ENCODE measurements around the gene SPEN. TPM values are rescaled to one million over a fixed set of nuclear protein-coding genes. Genes with fewer than 3 reads are reported as not detected.
A peak's percentile ranks its signal among the peaks of the same experiment; 100 is the strongest.

Gene SPEN
- total and polyA plus RNA-seq, 9 of the 15 experiments (the other 6 are each of a cell fraction or from before 2014, with no cell fraction given): 5.7 to 87.5 (median 27.2) TPM

DNA sequence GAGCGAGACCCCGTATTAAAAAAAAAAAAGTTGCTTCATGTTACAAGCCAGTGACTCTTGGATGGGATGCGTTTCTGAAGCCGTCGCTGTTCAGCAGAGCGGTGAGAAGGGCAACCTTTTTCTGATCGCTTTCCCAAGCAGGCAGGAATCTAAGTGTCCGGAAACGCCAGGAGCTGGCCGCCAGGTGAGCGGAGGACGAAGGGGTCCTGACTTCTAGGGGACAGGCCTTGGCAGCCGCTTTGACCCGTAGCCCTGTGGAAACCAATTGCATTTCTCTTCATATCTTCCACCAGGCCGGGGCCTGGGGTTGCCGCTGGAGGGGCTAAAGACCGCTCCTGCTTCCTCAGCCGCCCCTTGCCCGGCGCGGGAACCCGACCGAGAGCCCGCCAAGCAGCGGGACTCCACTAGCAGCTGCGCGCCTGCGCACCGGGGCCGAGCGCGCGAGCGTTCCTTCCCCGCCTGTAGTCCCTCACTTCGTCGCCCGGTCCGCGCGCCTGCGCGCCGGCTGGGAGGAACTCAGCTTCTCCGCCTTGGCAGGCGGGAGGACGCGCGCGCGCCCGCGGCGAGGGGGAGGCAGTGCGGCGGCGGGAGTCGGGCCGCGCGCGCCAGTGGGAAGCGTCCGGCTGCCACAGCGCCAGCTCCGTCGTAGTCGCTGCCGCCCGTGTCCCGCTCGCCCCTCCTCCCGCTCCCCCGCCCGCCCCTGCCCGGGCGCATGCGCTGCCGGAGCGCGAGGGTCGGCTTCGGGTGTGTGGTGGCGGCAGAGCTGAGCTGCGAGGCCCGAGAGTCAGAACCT lies at the start of gene SPEN (continued):
- TF ChIP-seq, protein P1, sequence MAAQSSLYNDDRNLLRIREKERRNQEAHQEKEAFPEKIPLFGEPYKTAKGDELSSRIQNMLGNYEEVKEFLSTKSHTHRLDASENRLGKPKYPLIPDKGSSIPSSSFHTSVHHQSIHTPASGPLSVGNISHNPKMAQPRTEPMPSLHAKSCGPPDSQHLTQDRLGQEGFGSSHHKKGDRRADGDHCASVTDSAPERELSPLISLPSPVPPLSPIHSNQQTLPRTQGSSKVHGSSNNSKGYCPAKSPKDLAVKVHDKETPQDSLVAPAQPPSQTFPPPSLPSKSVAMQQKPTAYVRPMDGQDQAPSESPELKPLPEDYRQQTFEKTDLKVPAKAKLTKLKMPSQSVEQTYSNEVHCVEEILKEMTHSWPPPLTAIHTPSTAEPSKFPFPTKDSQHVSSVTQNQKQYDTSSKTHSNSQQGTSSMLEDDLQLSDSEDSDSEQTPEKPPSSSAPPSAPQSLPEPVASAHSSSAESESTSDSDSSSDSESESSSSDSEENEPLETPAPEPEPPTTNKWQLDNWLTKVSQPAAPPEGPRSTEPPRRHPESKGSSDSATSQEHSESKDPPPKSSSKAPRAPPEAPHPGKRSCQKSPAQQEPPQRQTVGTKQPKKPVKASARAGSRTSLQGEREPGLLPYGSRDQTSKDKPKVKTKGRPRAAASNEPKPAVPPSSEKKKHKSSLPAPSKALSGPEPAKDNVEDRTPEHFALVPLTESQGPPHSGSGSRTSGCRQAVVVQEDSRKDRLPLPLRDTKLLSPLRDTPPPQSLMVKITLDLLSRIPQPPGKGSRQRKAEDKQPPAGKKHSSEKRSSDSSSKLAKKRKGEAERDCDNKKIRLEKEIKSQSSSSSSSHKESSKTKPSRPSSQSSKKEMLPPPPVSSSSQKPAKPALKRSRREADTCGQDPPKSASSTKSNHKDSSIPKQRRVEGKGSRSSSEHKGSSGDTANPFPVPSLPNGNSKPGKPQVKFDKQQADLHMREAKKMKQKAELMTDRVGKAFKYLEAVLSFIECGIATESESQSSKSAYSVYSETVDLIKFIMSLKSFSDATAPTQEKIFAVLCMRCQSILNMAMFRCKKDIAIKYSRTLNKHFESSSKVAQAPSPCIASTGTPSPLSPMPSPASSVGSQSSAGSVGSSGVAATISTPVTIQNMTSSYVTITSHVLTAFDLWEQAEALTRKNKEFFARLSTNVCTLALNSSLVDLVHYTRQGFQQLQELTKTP (IDR thresholded peaks at IDR 0.05; ENCODE audit: low read depth in 1 of 2, partially characterized antibody in 2 of 2): peak; percentile 1 to 7
- TF ChIP-seq RHOXF2B (CRISPR knock-in tag; conservative IDR thresholded peaks at IDR 0.05): 0 out of 2 replicates have a peak, but pooled peaks have one; percentile 50
- TF ChIP-seq PHF21A (IDR thresholded peaks at IDR 0.05; ENCODE audit: borderline replicate concordance, low read depth): no peak
- TF ChIP-seq TOE1 (IDR thresholded peaks at IDR 0.05; ENCODE audit: borderline replicate concordance): 0 out of 2 replicates have a peak, but pooled peaks have one; percentile 11
- TF ChIP-seq TOE1 (CRISPR knock-in tag; IDR thresholded peaks at IDR 0.05; ENCODE audit: borderline replicate concordance, low read depth): no peak
- TF ChIP-seq NR1H2 (CRISPR knock-in tag; IDR thresholded peaks at IDR 0.05): 0 out of 2 replicates have a peak, but pooled peaks have one; percentile 45
- TF ChIP-seq MTA3 (IDR thresholded peaks at IDR 0.05; ENCODE audit: borderline replicate concordance): peak; percentile 66; the same call in 1 of the 2 replicates
- peak; percentile 78; the same call in 1 of the 2 replicates for TF ChIP-seq CBX1 (IDR thresholded peaks at IDR 0.05; ENCODE audit: low read depth)
- no peak; the same call in 1 of the 2 replicates for TF ChIP-seq HDGF (IDR thresholded peaks at IDR 0.05)
- TF ChIP-seq ETV5 (CRISPR knock-in tag; IDR thresholded peaks at IDR 0.05; ENCODE audit: low read depth): peak; percentile 85
- no peak for TF ChIP-seq STAG1 (CRISPR knock-in tag; IDR thresholded peaks at IDR 0.05; ENCODE audit: borderline replicate concordance)
- no peak for TF ChIP-seq U2AF2 (optimal IDR thresholded peaks at IDR 0.05; ENCODE audit: low read depth, low read length)
- peak; percentile 64 for TF ChIP-seq L3MBTL2 (IDR thresholded peaks at IDR 0.05)
- TF ChIP-seq ZBED1 (IDR thresholded peaks at IDR 0.05): no peak; the same call in 1 of the 2 replicates
- no peak for TF ChIP-seq RBM15 (IDR thresholded peaks at IDR 0.05; ENCODE audit: insufficient read depth, low read length)
- TF ChIP-seq ZNF134 (CRISPR knock-in tag; conservative IDR thresholded peaks at IDR 0.05): no peak
- no peak for TF ChIP-seq ADNP (tag; IDR thresholded peaks at IDR 0.05)
- no peak for TF ChIP-seq SNIP1 (IDR thresholded peaks at IDR 0.05; ENCODE audit: low read depth)
- TF ChIP-seq, protein P2, sequence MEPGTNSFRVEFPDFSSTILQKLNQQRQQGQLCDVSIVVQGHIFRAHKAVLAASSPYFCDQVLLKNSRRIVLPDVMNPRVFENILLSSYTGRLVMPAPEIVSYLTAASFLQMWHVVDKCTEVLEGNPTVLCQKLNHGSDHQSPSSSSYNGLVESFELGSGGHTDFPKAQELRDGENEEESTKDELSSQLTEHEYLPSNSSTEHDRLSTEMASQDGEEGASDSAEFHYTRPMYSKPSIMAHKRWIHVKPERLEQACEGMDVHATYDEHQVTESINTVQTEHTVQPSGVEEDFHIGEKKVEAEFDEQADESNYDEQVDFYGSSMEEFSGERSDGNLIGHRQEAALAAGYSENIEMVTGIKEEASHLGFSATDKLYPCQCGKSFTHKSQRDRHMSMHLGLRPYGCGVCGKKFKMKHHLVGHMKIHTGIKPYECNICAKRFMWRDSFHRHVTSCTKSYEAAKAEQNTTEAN (CRISPR knock-in tag; IDR thresholded peaks at IDR 0.05): no peak
- TF ChIP-seq, protein P3, sequence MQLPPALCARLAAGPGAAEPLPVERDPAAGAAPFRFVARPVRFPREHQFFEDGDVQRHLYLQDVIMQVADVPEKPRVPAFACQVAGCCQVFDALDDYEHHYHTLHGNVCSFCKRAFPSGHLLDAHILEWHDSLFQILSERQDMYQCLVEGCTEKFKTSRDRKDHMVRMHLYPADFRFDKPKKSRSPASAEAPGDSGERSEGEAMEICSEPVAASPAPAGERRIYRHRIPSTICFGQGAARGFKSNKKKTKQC (CRISPR knock-in tag; IDR thresholded peaks at IDR 0.05): peak; percentile 19
- TF ChIP-seq POLR2AphosphoS5 (IDR thresholded peaks at IDR 0.05; ENCODE audit: control insufficient read depth, insufficient read depth, low read depth, low read length): peak; percentile 69
- TF ChIP-seq ZNF282 (CRISPR knock-in tag; IDR thresholded peaks at IDR 0.05): no peak
- TF ChIP-seq ILF3 (IDR thresholded peaks at IDR 0.05; ENCODE audit: borderline replicate concordance): no peak

Data from K562 (cell line).